Stimulated activated naive CD8-positive, alpha-beta T cell treated with anti-CD3 and anti-CD28 coated beads, Interleukin-15, amount 100 ng/mL, for 72 hours (primary cell): ENCODE results near the gene DCAF5.
"Not testable (repeated sequence)": the region's sequence is repeated elsewhere in the genome, so short reads cannot be mapped to it uniquely, and the experiment has no call there.

ENCODE experiments used
- ATAC-seq: fragments of 150-1000 bp; cut with Tn5 transposase; 2 replicates; pipeline ENCODE4 v1.10.0; 2021; ENCODE audit warnings: mild to moderate bottlenecking, moderate library complexity
- DNase-seq, 2 donors: peaks; one replicate each; pipeline ENCODE4 v3.0.0; 2021 to 2022
- H3K27ac Mint-ChIP-seq, 2 donors: one replicate each; pipeline ENCODE4 v1.8.0; 2022; ENCODE audit warnings: mild to moderate bottlenecking in 2 of 2, mixed read lengths in 2 of 2, moderate library complexity in 2 of 2
- H3K27me3 Mint-ChIP-seq: one replicate; pipeline ENCODE4 v1.8.0; 2022; ENCODE audit warnings: mixed read lengths
- H3K4me1 Mint-ChIP-seq: one replicate; pipeline ENCODE4 v1.8.0; 2022; ENCODE audit warnings: mild to moderate bottlenecking, mixed read lengths
- H3K4me3 Mint-ChIP-seq, 2 donors: one replicate each; pipeline ENCODE4 v1.8.0; 2022; ENCODE audit warnings: mild to moderate bottlenecking in 2 of 2, mixed read lengths in 2 of 2, moderate library complexity in 1 of 2
- H3K9me3 Mint-ChIP-seq, 2 donors: one replicate each; pipeline ENCODE4 v1.8.0; 2022; ENCODE audit warnings: mixed read lengths in 2 of 2

DCAF5 gene

DNA sequence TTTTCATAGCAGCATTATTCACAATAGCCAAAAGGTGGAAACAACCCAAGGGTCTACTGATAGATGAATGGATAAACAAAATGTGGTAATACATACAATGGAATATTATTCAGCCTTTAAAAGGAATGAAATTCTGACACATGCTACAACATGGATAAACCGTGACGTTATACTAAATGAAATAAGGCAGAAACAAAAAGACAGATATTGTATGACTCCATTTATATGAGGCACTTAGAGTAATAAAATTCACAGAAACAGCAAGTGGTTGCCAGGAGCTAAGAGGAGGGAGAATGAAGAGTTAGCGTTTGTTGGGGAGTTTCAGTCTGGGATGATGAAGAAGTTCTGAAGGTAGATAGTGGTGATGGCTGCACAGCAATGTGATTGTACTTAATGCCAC lies 76.6 kb downstream of the DCAF5 start:
- ATAC-seq (no peak), DNase-seq (no peak)
- Mint-ChIP-seq H3K27ac (no peak overlapping the region), H3K9me3 (no peaks in the 10 kb centered on the region), H3K4me3 (no peak overlapping the region), H3K27me3 (no peaks in the 10 kb centered on the region), H3K4me1 (peaks cover 55% of the 10 kb centered on the region)

DNA sequence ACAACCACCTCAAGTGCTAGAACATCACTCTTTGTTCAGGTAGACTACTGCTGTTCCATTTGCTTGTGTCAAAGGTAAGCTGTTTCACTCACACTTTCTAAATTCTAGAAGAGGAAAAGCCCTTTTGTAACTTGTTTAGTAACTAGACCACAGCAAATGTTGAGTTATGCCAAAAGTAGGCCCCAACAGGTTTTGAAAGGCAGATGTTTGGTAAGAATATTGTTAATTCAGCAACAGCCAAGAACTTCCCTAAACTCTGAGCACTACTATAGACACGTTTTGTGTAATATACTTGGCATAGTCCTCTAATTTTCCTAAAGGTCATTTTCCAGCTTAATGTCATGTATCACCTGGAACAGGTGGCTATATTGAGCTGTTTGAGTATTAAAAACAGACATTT lies 79.0 kb downstream of the DCAF5 start:
- H3K27me3 Mint-ChIP-seq = no peaks in the 10 kb centered on the region
- H3K27ac Mint-ChIP-seq = peak overlapping the region in 1 of 2 donors; percentile 55
- no peak for DNase-seq
- no peaks in the 10 kb centered on the region for H3K9me3 Mint-ChIP-seq
- peaks cover 42% of the 10 kb centered on the region for H3K4me1 Mint-ChIP-seq
- no peak for ATAC-seq
- H3K4me3 Mint-ChIP-seq = no peak overlapping the region

DNA sequence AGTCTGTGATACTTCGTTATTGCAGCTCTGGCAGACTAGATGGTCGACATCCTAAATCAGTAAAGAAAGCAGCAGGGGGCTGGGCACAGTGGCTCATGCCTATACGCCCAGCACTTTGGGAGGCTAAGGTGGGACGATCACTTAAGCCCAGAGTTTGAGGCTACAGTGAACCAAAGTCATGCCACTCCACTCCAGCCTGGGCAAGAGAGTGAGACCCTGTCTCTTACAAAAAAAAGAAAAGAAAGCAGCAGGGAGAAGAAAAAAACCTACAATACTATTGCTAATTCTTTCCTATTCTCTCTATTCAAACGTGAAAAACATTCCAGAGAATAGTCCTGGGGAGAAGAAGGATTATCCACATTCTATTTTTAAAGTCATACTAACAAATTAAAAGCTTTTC lies 79.5 kb downstream of the DCAF5 start:
- no peak overlapping the region for H3K4me3 Mint-ChIP-seq
- peaks cover 38% of the 10 kb centered on the region for H3K4me1 Mint-ChIP-seq
- no peak for DNase-seq
- H3K27me3 Mint-ChIP-seq = no peaks in the 10 kb centered on the region
- no peaks in the 10 kb centered on the region for H3K9me3 Mint-ChIP-seq
- no peak for ATAC-seq
- peak overlapping the region; percentile 79 to 84 for H3K27ac Mint-ChIP-seq

DNA sequence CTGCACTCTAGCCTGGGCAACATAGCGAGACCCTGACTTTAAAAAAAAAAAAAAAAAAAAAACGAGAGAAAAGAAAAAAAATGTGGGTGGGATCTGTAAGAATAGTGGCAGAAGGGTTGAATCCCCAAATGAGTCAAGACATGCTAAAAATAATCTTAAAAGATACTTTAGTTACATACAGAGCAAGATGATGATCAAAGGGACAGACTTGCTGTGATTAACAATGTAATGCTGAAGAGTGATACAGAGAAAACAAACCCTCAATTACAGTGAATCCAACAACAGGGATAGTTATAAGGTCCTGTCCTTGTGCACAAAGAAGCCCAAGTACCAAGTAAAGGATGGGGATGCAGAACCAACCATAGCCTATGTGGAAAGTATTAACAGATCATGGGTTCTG lies 80.3 kb downstream of the DCAF5 start:
- Mint-ChIP-seq H3K4me1 (peaks cover 32% of the 10 kb centered on the region), H3K4me3 (no peak overlapping the region), H3K27me3 (no peaks in the 10 kb centered on the region), H3K9me3 (no peaks in the 10 kb centered on the region), H3K27ac (no peak overlapping the region)
- ATAC-seq (no peak), DNase-seq (no peak)

DNA sequence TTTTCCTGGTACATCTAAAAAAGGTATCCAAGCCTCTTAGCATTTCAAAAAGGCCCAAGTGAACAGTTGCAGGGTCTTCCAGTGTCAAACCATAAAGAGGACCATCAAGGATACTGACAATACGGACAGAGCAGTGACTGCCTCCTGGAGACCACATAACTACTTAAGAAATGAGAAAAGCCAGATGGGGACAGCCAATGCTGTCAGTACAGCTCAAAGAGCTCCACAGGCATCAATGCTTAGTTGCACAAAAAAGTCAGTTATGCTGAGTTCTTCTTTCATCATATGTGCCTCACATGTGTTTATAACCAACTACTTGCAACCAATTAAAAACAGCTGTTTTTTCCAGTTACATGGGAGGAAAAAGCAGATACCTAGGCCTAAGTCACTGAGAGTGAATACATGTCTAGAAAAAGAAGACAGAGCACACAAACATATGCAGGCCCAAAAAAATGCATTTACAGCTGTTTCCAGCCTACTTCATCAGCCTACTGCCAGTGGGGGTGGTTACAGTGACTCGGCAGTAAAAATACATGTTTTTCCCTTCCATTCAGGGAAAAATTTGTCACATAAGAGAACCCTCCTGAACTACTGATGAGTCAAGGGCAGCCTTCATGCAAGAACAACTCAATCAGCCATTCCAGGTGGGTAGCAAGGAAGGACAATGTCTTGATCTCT lies 84.0 kb downstream of the DCAF5 start:
- DNase-seq (no peak), ATAC-seq (no peak)
- Mint-ChIP-seq H3K27me3 (no peaks in the 10 kb centered on the region), H3K4me1 (peaks cover 39% of the 10 kb centered on the region), H3K9me3 (no peaks in the 10 kb centered on the region), H3K4me3 (no peak overlapping the region), H3K27ac (no peak overlapping the region)

DNA sequence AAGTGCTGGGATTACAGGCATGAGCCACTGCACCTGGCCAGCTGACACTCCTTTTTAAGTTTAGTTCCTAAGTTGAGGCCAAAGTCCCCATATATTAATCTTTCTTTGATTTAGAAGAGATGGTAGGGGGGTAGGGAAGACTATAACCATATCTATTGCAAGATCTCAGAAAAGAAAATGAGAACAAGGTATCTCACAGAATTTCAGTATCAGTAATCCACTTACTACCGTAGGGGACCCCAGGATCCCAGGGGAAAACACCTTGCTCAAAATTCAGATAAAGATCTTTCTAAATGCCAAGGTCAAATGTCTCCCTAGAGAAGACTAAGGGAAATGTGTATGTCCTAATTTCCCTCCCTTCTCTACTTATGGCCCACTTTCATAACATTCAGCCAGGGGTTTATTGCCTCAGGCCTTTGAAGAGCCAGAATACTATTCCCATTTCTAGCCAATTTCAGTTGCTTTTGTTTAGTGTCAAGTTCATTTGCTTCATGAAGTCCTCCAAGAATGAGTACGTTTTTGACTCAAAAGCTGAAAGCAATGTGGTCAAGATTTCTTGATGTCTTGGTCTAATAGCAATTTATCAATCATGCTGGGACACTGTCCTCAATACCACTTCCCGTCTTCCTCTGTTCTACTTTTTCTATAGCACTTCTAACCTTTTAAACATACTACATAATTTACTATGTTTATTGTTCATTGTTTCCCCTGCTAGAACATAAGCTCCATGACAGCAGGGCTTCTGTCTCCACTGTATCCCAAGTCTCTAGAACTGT lies 86.3 kb downstream of the DCAF5 start:
- Mint-ChIP-seq H3K27me3 (no peaks in the 10 kb centered on the region), H3K9me3 (no peaks in the 10 kb centered on the region), H3K4me1 (peaks cover 28% of the 10 kb centered on the region), H3K4me3 (peak overlapping the region in 1 of 2 donors; percentile 59), H3K27ac (peak overlapping the region in 1 of 2 donors; percentile 40)
- ATAC-seq (peak; percentile 93), DNase-seq (no peak)

DNA sequence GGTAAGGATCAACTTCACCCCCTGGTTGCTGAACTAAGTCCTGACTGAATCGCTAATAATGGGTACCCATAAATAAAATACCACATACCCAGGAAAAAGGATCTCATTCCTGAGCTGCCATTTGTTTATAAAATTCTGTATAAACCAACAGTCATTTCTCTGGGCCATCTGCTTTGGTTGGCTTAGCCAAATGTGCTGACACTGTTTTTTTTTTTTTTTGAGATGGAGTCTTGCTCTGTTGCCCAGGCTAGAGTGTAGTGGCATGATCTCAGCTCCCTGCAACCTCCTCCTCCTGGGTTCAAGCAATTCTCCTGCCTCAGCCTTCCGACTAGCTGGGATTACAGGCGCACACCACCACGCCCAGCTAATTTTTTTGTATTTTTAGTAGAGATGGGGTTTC lies 87.0 kb downstream of the DCAF5 start:
- Mint-ChIP-seq H3K27ac (peak overlapping the region in 1 of 2 donors; percentile 40), H3K4me3 (peak overlapping the region in 1 of 2 donors; percentile 59), H3K4me1 (peaks cover 28% of the 10 kb centered on the region)
- not testable (repeated sequence) for ATAC-seq, DNase-seq, H3K9me3 Mint-ChIP-seq, H3K27me3 Mint-ChIP-seq

DNA sequence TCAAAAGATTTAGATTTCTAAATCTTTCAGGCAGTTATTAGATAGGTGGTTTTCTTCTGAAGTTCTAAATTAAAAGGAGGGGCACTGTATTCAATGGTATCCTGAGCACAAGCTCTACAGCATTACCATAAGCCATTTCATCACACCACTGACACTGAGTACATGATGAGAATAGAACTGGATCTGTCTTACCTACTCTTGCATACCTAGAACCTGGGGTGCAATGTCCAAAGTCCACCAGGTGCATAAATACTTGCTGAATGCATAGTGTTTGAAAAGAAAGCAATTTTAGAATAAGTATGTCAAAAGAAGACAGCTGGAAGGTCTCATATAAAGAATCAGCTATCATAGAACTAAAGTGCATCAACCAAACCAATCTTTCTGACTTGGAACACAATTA lies 88.3 kb downstream of the DCAF5 start:
- H3K4me1 Mint-ChIP-seq = peaks cover 27% of the 10 kb centered on the region
- no peak for DNase-seq
- H3K9me3 Mint-ChIP-seq = no peaks in the 10 kb centered on the region
- no peak for ATAC-seq
- H3K27ac Mint-ChIP-seq = no peak overlapping the region
- H3K27me3 Mint-ChIP-seq = no peaks in the 10 kb centered on the region
- H3K4me3 Mint-ChIP-seq = no peak overlapping the region

DNA sequence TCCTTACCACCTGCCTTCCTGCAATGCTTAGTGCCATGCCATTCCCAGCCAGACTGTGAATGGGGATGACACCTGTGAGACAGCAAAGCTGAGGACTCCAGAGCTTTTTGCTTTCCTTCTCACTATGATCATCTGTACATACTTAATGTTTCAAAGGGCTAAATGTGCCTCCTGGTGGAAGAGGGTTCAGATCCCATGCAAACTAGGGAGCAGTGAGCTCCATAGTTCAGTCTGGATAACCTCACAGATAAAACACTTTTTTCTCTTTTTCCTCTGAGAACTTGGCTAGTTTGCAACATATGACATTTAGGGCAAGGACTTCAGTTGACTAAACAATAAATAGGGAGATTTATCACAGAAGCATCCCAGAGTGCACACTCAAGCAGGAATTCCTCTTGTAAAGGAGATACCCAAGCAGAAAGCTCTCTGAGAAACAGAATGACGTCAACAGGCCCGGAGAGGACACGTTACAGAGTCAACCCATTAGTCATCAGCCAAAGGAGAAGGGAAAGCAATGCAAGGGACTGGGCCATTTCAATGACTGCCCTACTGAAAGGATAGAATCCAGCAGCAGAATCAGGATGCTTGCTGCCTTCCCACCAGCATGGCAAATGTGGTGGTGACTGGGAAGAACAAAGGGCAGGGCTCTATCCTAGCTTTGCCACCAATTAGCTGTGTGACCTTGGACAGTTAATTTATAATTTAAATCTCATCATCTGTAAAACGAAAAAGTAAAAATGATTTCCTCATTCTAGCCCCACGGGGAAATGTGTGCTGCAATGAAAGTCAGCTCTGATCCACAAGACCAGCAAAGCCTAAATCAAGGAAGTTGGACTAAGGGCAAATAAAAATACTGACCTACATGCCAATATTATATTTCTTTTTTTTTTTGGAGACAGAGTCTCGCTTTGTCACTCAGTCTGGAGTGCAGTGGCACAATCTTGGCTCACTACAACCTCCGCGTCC lies 93.0 kb downstream of the DCAF5 start:
- ATAC-seq (no peak), DNase-seq (no peak)
- Mint-ChIP-seq H3K4me3 (no peak overlapping the region), H3K27me3 (no peaks in the 10 kb centered on the region), H3K9me3 (no peaks in the 10 kb centered on the region), H3K27ac (peak overlapping the region in 1 of 2 donors; percentile 3), H3K4me1 (peaks cover 46% of the 10 kb centered on the region)

DNA sequence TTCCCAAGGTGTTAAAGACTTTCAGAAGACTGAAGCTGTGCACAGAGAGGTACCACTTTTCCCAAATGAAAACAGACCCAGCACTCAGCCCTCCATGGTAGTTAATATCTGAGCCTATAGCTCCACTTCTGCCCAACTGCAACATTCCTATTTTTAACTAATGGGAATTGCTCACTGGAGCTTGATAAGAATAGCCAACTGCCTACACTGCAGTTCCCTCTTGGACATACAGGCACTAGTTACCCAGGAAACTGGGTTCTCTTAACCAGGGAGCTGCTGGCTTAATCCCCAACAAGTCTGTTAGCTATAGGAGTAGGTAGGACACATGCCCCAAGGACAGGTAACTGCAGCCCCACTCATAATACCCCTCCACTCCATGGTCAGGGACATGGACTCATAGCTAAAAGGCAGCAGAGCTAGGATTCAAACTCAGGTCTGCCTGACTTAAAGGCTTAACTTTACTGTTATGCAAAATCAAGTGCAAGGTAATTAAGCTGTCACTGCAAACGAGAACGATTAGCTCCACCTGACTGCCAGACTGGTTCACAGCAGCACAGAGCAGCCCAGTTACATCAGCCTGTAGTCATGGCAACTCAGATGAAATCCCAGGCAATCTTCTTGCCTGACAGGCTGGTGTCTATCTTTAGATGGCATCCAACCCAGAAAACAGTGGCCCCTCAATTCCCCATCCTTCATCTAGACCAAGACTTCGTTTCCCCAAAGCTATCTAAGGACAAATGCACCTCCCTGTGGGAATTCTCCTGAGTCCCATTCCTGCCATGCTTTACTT lies 96.7 kb downstream of the DCAF5 start:
- Mint-ChIP-seq H3K27me3 (no peaks in the 10 kb centered on the region), H3K4me3 (peak overlapping the region in 1 of 2 donors; percentile 74), H3K27ac (peak overlapping the region; percentile 64 to 97), H3K4me1 (peaks cover 42% of the 10 kb centered on the region), H3K9me3 (no peaks in the 10 kb centered on the region)
- ATAC-seq = peak; percentile 83
- DNase-seq = peak; percentile 20 to 58

DNA sequence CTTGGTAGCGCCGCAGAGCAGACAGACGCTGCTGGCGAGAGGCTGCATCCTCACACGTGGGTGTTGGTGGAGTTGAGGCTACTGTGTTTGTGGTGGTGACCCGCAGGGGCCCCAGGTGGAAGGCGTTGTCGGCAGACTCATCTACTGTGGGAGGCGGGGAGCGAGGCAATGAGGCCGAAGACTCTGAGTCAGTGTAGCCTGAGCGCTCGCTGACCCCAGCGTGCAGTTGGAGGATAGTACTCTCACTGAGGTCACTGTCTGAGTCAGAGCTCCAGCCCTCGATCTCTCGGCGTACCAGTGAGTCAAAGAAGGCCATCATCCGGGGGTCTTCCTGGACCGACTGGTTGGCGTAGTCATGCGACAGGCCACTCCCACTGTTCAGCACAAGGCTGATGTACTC lies 97.8 kb downstream of the DCAF5 start:
- DNase-seq (no peak), ATAC-seq (no peak)
- no peak overlapping the region for H3K27ac Mint-ChIP-seq
- H3K4me3 Mint-ChIP-seq = no peak overlapping the region
- peaks cover 42% of the 10 kb centered on the region for H3K4me1 Mint-ChIP-seq
- H3K9me3 Mint-ChIP-seq = no peaks in the 10 kb centered on the region
- no peaks in the 10 kb centered on the region for H3K27me3 Mint-ChIP-seq

DNA sequence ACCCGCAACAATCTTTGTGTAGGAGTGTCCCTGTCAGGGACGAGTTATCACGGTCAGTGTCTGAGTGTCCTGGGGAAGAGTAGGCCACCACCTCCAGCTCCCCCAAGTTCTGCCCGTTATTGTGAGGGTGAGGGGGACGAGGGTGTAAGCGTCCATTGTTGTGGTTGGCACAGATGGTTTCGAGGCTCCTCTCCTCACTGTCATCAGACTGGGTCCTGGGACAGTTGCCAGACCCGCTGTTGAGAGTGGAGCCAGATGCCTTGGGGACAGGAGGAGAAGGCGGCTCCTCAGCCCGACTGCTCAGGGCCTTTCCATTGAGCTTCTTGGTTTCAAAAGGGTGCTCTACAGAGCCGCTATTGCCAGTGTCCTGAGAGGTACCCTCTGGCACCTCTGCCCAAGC lies 98.9 kb downstream of the DCAF5 start:
- H3K27me3 Mint-ChIP-seq = no peaks in the 10 kb centered on the region
- ATAC-seq (no peak), DNase-seq (no peak)
- H3K4me3 Mint-ChIP-seq = no peak overlapping the region
- H3K4me1 Mint-ChIP-seq = peaks cover 38% of the 10 kb centered on the region
- no peak overlapping the region for H3K27ac Mint-ChIP-seq
- no peaks in the 10 kb centered on the region for H3K9me3 Mint-ChIP-seq

DNA sequence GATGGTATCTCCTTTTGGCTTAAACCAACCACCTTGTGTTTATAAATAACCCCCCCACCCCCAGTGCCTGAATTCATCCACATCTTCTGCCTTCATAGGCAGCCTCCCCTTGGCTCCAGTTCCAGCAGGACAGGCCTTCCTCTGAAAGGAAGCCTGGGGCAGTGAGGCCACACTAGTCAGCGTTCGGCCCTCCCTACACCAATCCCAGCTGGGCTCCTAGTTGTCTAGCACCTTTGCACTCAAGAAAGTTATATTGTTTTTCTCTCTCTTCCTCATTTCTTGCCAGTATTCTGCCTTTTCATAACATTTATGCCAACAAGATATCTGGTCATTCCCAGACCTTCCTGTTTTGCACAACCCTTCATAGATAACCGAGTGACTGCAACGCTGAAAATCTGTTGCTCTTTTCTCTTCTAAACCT lies 100.7 kb downstream of the DCAF5 start:
- peaks cover 19% of the 10 kb centered on the region for H3K4me1 Mint-ChIP-seq
- H3K27me3 Mint-ChIP-seq = no peaks in the 10 kb centered on the region
- ATAC-seq (no peak), DNase-seq (no peak)
- no peak overlapping the region for H3K4me3 Mint-ChIP-seq
- H3K9me3 Mint-ChIP-seq = no peaks in the 10 kb centered on the region
- H3K27ac Mint-ChIP-seq = peak overlapping the region in 1 of 2 donors; percentile 13

DNA sequence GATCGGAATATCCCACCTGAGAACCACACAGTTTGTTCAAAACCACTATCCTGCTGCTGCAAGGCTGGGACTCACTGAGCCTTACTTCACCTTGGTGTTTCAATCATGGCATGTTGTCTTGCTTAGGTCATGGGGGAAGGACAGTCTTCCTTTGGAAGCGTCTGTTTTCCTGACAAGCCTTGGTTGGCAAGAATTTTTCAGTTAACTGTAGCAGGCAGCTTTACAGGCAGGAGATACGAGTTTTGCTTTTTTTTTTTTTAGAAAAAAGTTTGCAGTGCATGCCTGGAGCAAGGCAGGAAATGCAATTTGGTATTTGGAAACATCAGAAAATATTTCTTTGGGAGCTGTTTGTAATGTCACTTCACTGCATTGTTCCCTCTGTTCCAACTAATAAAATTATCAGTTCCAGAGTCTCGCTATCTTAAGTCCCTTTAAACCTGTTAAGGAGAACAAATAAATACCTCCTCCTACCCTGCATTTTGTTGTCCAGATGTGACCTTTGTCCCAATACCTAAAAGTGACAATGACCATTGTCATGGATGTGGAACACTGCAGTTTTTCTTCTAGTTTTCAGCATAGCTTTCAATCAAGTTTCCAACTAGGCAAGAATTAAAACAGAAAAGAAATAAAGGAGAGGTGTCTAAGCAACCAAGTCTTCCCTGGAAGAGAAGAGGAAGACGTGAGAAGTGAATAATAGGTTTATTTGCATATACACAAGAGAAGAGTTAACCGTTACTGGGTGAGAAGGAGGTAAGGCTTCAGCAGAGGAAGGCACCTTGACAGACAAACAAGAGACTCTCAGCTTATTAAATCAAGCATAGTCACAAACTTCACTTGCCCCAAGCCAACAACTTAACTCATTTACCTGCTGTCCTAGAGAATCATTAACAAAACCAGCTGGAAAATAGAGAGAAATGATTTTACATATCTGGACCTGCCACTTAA lies 102.4 kb downstream of the DCAF5 start:
- ATAC-seq (no peak), DNase-seq (no peak)
- Mint-ChIP-seq H3K4me3 (no peak overlapping the region), H3K27ac (peak overlapping the region in 1 of 2 donors; percentile 40), H3K27me3 (no peaks in the 10 kb centered on the region), H3K9me3 (no peaks in the 10 kb centered on the region), H3K4me1 (peaks cover 2% of the 10 kb centered on the region)
